GM19463 (cell line): Measurements from ENCODE around the gene PRKCE.

Source experiments
- ATAC-seq: cut with Tn5 transposase; IDR thresholded peaks from one replicate; pipeline ENCODE4 v1.9.1; 2021; ENCODE audit warnings: mild to moderate bottlenecking, moderate library complexity; ENCODE audit not compliant: unreplicated experiment

PRKCE gene

GRCh38 chr2:45799679-45800381 lies 148.4 kb downstream of the PRKCE start:
- no peak for ATAC-seq

GRCh38 chr2:45802499-45803138 lies 151.1 kb downstream of the PRKCE start:
- ATAC-seq: no peak

DNA sequence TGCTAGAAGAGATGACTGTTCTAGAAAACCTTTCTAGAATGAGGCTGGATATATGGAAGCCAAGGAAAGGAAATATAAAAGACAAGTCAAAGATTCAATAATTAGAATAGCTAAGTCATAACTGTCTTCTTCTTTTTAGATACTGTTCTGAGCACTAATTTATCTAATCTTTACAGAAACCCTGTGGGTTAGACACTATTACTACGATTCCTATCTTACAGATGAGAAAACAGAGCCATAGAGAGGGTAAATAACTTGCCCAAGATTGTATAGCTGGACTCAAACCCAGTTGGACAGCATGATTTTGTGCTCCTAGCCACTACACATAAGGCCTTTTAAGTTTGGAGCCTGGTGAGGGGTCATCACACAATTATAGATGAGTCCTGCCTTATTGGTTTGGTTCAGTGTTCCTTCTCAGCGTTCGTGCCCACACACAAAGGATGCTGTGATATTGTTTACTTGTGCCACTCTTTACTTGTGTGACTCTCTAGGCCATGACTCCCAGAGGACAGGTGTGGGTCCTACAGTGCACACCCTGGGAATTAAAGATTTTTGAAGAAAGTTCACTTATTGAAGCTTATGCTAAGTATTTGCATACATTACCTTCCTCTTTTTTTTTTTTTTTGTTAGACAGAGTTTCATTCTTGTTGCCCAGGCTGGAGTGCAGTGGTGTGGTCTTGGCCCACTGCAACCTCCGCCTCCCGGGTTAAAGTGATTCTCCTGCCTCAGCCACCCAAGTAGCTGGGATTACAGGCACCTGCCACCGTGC lies 153.7 kb downstream of the PRKCE start:
- ATAC-seq: no peak

GRCh38 chr2:45806563-45807358 lies 155.3 kb downstream of the PRKCE start:
- ATAC-seq: peak; percentile 86

DNA sequence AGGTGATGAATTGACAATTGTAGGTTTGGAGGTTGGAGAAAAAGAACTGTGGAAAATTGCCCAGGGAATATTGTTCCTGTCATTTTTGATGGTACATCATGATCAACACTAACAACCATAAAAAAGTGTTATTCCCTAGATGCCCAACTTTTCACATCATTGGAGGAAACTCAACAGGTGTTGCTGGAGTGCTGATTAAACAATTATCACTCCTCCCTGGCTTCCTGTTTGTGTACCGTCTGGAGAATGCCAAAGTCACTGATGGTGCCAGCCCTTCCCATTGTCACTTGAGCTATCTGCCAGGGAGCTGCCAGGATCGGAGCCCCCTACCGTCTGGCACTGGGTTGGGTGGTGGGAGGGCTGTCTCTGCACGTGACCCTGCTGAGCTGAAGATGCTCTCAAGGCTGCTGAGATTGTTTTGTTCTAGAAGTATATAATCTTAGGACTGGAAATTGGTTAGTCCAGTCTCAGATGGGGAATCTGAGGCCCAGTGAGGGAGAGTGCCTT lies 156.9 kb downstream of the PRKCE start:
- no peak for ATAC-seq

- no peak for ATAC-seq
Observed at GRCh38 chr2:45809205-45809604, 157.7 kb downstream of the PRKCE start.

GRCh38 chr2:45812011-45812500 lies 160.6 kb downstream of the PRKCE start:
- ATAC-seq: no peak

DNA sequence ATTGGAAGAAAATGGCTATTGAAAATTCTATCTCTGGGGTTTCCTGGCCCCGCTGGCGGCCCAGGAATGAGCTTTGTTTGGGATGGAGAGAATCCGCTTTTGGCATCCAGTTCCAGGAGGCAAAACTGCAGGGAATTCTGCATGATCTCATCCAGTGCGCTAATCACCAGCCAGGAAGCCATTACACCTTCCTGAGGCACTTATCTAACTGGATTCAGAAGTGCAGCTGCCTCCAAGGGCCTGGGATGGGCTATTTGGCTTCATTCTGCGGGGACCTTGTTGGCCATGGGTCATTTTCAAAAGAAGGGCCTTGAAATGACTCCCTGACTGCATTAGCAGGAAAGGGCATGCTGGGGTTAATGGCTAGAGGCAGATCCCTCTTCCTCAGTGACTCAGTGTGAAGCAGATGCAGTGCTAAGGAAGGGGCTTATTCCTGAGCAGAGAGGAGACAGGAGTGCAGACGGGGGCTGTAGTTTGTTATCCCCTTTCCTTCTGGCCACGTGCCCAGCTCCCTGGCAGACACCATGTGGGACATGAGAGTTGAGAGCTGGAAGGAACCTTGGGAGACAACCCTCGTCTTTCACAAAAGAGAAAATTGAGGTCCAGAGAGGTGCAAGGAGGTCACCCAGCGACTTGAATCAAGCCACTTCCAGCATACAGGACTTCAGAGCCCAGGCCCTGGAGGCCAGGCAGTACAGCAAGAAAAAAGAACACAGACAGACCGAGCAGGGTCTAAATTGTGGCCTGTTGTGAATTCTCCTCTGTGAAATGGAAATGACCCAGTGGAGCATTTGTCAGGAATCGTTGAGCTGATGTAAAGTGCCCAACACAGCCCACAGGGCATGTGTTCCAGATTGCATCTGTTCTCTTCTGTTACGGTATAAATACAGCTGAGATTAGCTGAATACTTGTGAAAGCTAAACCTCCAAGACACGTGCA lies 161.8 kb downstream of the PRKCE start:
- ATAC-seq: no peak

- no peak for ATAC-seq
Observed at GRCh38 chr2:45814488-45814887, 163.0 kb downstream of the PRKCE start.

DNA sequence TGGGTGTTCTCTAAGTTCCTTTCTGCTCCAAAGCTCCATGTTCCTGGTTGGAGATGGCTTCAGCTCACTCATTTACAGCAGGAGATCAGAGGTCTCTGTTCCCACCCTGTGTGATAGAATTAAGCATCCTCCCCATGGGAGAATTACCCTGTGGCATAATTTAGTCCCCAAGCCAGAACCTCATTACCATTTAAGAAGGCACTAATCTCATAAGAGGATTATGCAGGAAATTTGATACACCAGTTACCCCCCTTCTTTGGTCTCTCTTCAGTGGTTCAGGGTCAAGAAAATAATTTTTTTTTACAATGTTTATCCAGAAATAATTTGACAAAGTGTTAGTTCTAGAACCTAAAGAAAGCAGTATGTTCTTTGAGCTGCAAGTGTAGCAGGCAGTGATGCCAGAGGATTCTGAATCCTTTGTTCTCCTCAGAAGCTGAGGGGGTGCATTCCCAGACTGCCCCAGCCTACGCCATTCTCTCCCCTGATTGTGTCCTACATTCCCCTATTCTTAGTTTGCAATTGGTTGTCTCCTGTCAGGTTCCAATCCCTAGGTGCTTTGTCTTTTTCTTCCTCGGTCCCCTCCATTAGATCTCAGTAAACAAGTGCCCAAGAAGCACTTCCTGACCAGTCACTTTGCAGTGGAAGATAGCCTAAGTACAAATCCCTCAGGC lies 163.6 kb downstream of the PRKCE start:
- no peak for ATAC-seq

- no peak for ATAC-seq
Observed at GRCh38 chr2:45816272-45816671, 164.8 kb downstream of the PRKCE start.

GRCh38 chr2:45818591-45818990 lies 167.1 kb downstream of the PRKCE start:
- no peak for ATAC-seq

DNA sequence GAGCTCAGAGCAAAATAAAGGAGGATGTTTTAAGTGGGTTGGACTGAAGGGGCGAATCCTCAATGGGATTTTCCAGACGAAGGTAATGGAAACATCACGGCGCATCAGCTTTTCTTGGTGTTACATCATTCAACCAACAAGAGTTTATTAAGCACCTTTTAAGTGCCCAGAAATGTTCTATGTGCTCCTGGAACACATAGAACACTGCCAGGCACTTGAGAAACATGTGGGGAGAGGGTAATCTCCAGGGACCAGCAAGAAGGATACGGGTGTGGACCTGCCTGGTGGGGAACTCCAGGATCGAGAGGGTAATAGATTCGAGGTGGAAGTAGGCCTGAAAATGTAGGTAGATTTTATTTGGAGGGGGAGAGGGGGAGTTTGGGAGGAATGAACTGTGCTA lies 168.6 kb downstream of the PRKCE start:
- ATAC-seq: no peak

DNA sequence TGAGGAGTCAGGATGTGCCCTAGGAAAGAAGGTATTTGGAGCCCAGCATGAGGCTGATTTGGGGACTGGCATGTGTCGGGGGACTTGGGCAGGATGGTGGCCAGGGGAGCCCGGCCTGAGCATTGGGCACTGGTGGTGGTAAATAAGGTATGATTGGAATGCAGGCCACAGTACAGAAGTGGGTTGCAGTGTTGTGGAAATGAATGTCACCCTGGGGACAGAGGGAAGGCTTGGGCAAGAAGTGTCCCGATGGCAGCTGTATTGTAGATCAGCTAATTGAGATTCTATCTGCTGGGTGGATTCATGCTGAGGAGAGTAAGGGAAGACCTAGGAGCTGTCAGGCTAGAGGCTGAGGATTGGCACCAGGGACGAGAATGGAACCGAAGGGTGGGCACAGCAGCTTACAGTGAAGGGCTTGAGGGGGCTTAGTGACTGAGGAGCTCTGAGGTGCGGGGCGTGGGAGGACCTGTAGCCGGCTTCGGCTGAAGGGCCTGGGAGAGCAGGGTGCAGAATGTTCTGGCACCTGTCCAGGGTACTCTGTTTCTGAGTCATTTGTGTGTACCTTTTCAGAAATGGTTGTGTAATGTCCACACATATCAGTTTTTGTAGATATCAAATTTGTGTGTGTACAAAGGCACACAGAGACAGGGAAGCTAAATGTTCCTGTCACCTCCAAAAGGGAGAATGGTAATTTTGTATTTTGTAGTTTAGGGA lies 170.2 kb downstream of the PRKCE start:
- no peak for ATAC-seq

DNA sequence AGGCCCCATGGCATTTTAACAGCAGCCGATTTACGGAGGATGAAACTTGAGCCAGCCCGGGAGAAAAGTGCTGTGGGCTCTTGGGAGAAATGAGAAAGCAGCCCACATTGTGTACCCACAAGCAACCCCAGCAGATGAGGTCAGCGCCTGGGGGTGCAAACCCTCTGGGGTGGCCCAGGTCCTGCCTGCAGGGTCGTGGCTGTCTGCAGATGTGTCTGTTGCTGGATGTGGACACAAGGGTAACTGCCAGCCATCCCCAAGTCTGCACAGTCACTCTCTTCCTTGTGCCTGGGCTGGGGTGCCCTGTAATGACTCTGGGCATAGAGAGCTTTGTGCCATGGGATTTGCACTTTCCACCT lies 170.8 kb downstream of the PRKCE start:
- ATAC-seq: no peak

GRCh38 chr2:45823723-45824206 lies 172.3 kb downstream of the PRKCE start:
- ATAC-seq: no peak

- no peak for ATAC-seq
Observed at GRCh38 chr2:45825001-45825651, 173.7 kb downstream of the PRKCE start.

GRCh38 chr2:45826460-45826859 lies 175.0 kb downstream of the PRKCE start:
- ATAC-seq: no peak
